Mucosa of rectum (tissue), 2 donors: Measurements from ENCODE around the gene LYZL1.
"Not testable (repeated sequence)": the region's sequence is repeated elsewhere in the genome, so short reads cannot be mapped to it uniquely, and the experiment has no call there.

Experiments used
- H3K27ac ChIP-seq, 2 donors: one replicate each; pipeline ENCODE4 v1.7.0; 2013; ENCODE audit warnings: inconsistent platforms in 2 of 2, low read depth in 2 of 2, low read length in 2 of 2
- H3K27me3 ChIP-seq, 2 donors: one replicate each; pipeline ENCODE4 v1.7.0; 2013; ENCODE audit warnings: low read length in 2 of 2; ENCODE audit not compliant: control insufficient read depth in 2 of 2, insufficient read depth in 2 of 2
- H3K36me3 ChIP-seq, 2 donors: one replicate each; pipeline ENCODE4 v1.7.0; 2013; ENCODE audit warnings: low read length in 2 of 2; ENCODE audit not compliant: control insufficient read depth in 2 of 2, insufficient read depth in 2 of 2
- H3K4me1 ChIP-seq, 2 donors: one replicate each; pipeline ENCODE4 v1.7.0; 2013; ENCODE audit warnings: low read length in 2 of 2, mild to moderate bottlenecking in 1 of 2; ENCODE audit not compliant: control insufficient read depth in 2 of 2, insufficient read depth in 2 of 2
- H3K4me3 ChIP-seq, 2 donors: one replicate each; pipeline ENCODE4 v1.7.0; 2013; ENCODE audit warnings: low read length in 2 of 2
- H3K9ac ChIP-seq, 2 donors: one replicate each; pipeline ENCODE4 v1.7.0; 2013; ENCODE audit warnings: low read length in 2 of 2, low read depth in 1 of 2, mild to moderate bottlenecking in 1 of 2
- H3K9me3 ChIP-seq, 2 donors: one replicate each; pipeline ENCODE4 v1.7.0; 2013; ENCODE audit warnings: low read length in 2 of 2; ENCODE audit not compliant: control insufficient read depth in 2 of 2
- donor health status: healthy.
- donor health status: Normal muscosa, but diverticular disease.

Gene LYZL1

DNA sequence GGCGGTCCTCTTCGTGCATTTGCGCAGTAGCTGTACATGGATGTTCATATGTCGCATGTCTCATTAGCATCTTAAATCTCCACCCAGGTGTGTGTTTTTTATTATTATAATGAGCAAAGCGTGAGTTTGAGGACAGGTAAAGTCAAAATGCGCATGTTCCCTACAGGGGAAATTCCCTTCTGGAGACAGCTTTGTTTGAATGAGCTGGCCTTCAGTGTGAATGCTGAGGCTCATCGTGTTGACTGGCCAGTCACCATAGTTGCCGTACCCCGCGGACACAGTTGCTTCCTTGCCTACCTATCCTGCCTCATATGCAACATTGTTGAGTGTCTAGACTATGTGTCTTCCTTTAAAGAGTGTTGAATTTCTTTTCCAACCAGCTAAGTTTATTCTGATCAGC, 13.6 kb downstream of the LYZL1 start:
- no peaks in the 10 kb centered on the region for H3K36me3 ChIP-seq

GRCh38 chr10:29304264-29304994, 15.6 kb downstream of the LYZL1 start:
- Histone ChIP-seq H3K4me3 (no peak overlapping the region), H3K27ac (no peak overlapping the region), H3K4me1 (no peaks in the 10 kb centered on the region), H3K36me3 (no peaks in the 10 kb centered on the region), H3K9me3 (no peaks in the 10 kb centered on the region), H3K27me3 (peaks cover 0 to 2% of the 10 kb centered on the region in 2 donors), H3K9ac (no peak overlapping the region)

More for the DNA sequence above, 13.6 kb downstream of the LYZL1 start:
- H3K4me3 ChIP-seq = no peak overlapping the region
- no peak overlapping the region for H3K9ac ChIP-seq
- H3K9me3 ChIP-seq = peaks cover 0 to 2% of the 10 kb centered on the region in 2 donors
- H3K4me1 ChIP-seq = no peaks in the 10 kb centered on the region
- no peak overlapping the region for H3K27ac ChIP-seq
- peaks cover 0 to 2% of the 10 kb centered on the region in 2 donors for H3K27me3 ChIP-seq

DNA sequence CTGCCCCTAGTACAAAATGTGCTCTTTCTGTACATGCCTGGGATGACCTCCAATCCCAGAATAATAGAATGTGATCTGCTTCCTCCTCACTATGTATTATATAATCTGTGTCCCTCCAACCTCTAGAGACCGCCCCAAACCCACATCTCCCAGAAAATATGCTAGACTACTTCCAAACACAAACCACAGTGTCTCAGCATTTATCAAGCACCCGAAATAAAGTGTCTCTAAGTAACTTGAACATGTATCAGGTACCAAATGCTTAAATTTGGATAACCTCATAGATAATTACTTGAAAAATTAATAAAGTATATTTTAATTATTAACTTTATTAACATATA, 16.1 kb downstream of the LYZL1 start:
- Histone ChIP-seq H3K9ac (no peak overlapping the region), H3K27ac (no peak overlapping the region), H3K27me3 (peaks cover 0 to 2% of the 10 kb centered on the region in 2 donors), H3K4me3 (no peak overlapping the region), H3K9me3 (no peaks in the 10 kb centered on the region), H3K36me3 (no peaks in the 10 kb centered on the region), H3K4me1 (no peaks in the 10 kb centered on the region)

- Histone ChIP-seq H3K36me3 (no peaks in the 10 kb centered on the region), H3K4me1 (no peaks in the 10 kb centered on the region), H3K27me3 (peaks cover 0 to 2% of the 10 kb centered on the region in 2 donors), H3K9me3 (no peaks in the 10 kb centered on the region), H3K27ac (no peak overlapping the region), H3K9ac (no peak overlapping the region), H3K4me3 (no peak overlapping the region)
These were observed 17.8 kb downstream of the LYZL1 start for GRCh38 chr10:29306688-29307087.

DNA sequence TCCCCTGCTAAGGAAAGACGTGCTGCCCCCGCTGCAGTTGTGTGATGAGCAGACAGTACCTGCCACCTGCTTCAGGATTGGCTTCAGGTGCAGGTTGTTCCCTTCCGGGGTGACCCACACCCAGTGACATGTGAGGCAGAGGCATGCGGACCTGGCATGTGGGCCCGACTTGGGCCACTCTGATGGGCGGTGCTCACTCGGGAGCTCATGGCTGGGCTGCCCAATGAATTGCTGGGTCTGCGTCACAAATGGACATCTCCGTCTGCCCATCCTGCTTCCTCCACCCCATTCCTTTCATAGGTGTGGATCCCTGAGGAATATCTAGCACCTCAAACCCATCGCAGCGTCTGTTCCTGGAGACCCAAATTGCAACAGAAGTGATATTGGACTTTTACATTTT, 19.3 kb downstream of the LYZL1 start:
- H3K4me1 ChIP-seq, H3K27me3 ChIP-seq, H3K9me3 ChIP-seq, H3K36me3 ChIP-seq, H3K9ac ChIP-seq, H3K27ac ChIP-seq, H3K4me3 ChIP-seq: not testable (repeated sequence)

GRCh38 chr10:29309465-29309864, 20.6 kb downstream of the LYZL1 start:
- Histone ChIP-seq H3K9ac (no peak overlapping the region), H3K36me3 (no peaks in the 10 kb centered on the region), H3K9me3 (no peaks in the 10 kb centered on the region), H3K27ac (no peak overlapping the region), H3K4me1 (no peaks in the 10 kb centered on the region), H3K27me3 (peaks cover 0 to 2% of the 10 kb centered on the region in 2 donors), H3K4me3 (no peak overlapping the region)

GRCh38 chr10:29310463-29310862, 21.6 kb downstream of the LYZL1 start:
- not testable (repeated sequence) for H3K27me3 ChIP-seq, H3K9me3 ChIP-seq, H3K27ac ChIP-seq, H3K36me3 ChIP-seq, H3K4me1 ChIP-seq, H3K4me3 ChIP-seq, H3K9ac ChIP-seq

DNA sequence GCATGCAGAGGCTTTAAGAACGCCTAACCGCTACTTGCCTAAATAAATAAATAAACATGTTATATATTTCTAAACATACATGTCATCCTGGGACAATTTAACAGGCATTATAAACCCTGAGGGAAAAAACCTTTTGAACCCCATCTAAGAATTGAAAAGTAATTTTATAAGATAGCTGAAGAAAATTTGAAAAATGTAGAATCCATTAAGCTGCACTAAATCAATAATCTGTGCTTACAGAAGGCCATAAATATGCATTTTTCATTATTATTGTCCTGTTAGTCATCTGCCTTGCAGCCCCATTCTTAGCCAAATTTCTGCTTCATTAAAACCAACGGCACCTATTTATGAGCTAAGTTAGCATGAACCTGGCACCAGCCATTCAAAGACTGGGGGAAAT, 24.2 kb downstream of the LYZL1 start:
- Histone ChIP-seq H3K9me3 (no peaks in the 10 kb centered on the region), H3K4me3 (no peak overlapping the region), H3K27me3 (no peaks in the 10 kb centered on the region)

DNA sequence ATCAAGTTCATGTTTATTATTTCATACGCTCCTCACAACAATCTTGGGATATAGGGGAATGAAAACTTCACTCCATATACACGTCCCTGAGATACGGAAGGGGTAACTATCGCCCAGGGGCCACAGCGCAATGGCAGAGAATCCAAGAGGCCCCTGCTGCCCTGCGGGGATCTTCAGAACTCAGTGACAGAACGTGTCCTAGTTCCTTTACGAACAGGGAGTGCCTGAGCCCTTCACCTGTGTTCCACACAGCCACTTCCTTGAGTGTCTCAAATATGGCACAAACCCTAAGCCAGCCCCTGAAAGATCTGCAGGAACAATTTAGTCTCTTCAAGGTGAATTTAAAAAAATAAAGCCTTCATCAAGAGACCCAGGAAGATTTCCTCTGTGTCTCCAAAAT, 25.9 kb downstream of the LYZL1 start:
- no peaks in the 10 kb centered on the region for H3K9me3 ChIP-seq
- no peaks in the 10 kb centered on the region for H3K4me1 ChIP-seq
- H3K4me3 ChIP-seq = no peak overlapping the region
- no peak overlapping the region for H3K27ac ChIP-seq
- no peaks in the 10 kb centered on the region for H3K36me3 ChIP-seq
- no peak overlapping the region for H3K9ac ChIP-seq
- H3K27me3 ChIP-seq = peaks cover 0 to 4% of the 10 kb centered on the region in 2 donors

More for the DNA sequence above, 24.2 kb downstream of the LYZL1 start:
- Histone ChIP-seq H3K9ac (no peak overlapping the region), H3K36me3 (no peaks in the 10 kb centered on the region), H3K4me1 (no peaks in the 10 kb centered on the region), H3K27ac (no peak overlapping the region)

DNA sequence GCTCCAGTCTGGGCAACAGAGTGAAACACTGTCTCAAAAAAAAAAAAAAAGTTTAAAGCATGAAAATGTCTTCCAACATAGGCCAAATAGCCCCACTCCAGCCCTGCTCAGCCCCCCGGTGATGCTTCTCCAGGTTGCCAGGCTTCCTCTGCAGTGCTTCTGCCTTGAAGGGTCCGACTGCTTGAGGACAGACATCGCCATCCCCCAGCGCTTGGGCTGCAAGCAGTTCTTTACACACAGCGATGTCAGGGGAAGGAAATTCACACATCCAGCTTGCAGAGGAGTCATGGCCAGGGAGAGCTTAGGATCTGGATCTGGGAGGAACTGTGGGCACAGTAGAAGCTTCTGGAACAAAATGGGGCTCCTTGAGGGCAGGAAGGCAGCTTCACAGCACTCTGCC, 26.9 kb downstream of the LYZL1 start:
- H3K36me3 ChIP-seq = no peaks in the 10 kb centered on the region
- H3K9ac ChIP-seq = no peak overlapping the region
- H3K4me3 ChIP-seq = no peak overlapping the region
- H3K9me3 ChIP-seq = no peaks in the 10 kb centered on the region
- H3K27me3 ChIP-seq = peaks cover 0 to 4% of the 10 kb centered on the region in 2 donors
- no peak overlapping the region for H3K27ac ChIP-seq
- H3K4me1 ChIP-seq = no peaks in the 10 kb centered on the region
